OCI-LY3 (cell line): ENCODE results near the gene NOP10.

Source experiments
- CTCF ChIP-seq: fragments of 200-600, 300-600 bp; sonication (generic); IDR thresholded peaks from 2 replicates; pipeline ENCODE4 v1.5.1; 2014; ENCODE audit warnings: antibody characterized with exemption, low read length, low read depth
- EZH2phosphoT487 ChIP-seq: fragments of 200-600 bp; shearing (Covaris generic); IDR thresholded peaks from 2 replicates; pipeline ENCODE4 v1.6.1; 2018; ENCODE audit warnings: antibody characterized with exemption, mixed run types, low read depth

GRCh38 chr15:34339946-34340345 lies 3.0 kb downstream of the NOP10 start:
- TF ChIP-seq EZH2phosphoT487 (no peak), CTCF (no peak)
